ENCODE measurements around the gene ATOH7. TPM values are rescaled to one million over a fixed set of nuclear protein-coding genes. Genes with fewer than 3 reads are reported as not detected.
"Not testable (repeated sequence)": the region's sequence is repeated elsewhere in the genome, so short reads cannot be mapped to it uniquely, and the experiment has no call there.

ATOH7 gene
- total RNA-seq, 2 donors from 2014 or later, result not detected

- WGBS, result 20% methylated on average over 3 of the region's 3 CpGs
- H3K4me1 ChIP-seq (replicated peaks), result no peaks in the 10 kb centered on the region
- H3K36me3 ChIP-seq, result no peaks in the 10 kb centered on the region
- no peak overlapping the region for H3K27ac ChIP-seq
- H3K9me3 ChIP-seq, result no peaks in the 10 kb centered on the region
- intact Hi-C loops (cut with DNase I), result no loop called here
- no peak for DNase-seq (ENCODE audit: low spot score)
- no peak overlapping the region for H3K4me3 ChIP-seq
- H3K27me3 ChIP-seq (replicated peaks; ENCODE audit: insufficient read depth), result no peaks in the 10 kb centered on the region
- no peak for TF ChIP-seq CTCF (IDR thresholded peaks at IDR 0.05)
- TF ChIP-seq POLR2AphosphoS5 (IDR thresholded peaks at IDR 0.05), result no peak
- TF ChIP-seq POLR2A (IDR thresholded peaks at IDR 0.05), result no peak
Measured at GRCh38 chr10:68196701-68197100, 35.2 kb downstream of the ATOH7 start.

- intact Hi-C loops (cut with DNase I); H3K4me3 ChIP-seq; H3K4me1 ChIP-seq (replicated peaks); DNase-seq (ENCODE audit: low spot score); H3K36me3 ChIP-seq; H3K9me3 ChIP-seq; H3K27ac ChIP-seq; H3K27me3 ChIP-seq (replicated peaks; ENCODE audit: insufficient read depth): not testable (repeated sequence)
- WGBS, result 85% methylated on average over 2 of the region's 2 CpGs
Measured at GRCh38 chr10:68195776-68196175, 36.1 kb downstream of the ATOH7 start.

- no peak overlapping the region for H3K27ac ChIP-seq
- WGBS, result 77% methylated on average over 6 of the region's 6 CpGs
- no peak for DNase-seq (ENCODE audit: low spot score)
- no peaks in the 10 kb centered on the region for H3K4me1 ChIP-seq (replicated peaks)
- H3K4me3 ChIP-seq, result no peak overlapping the region
- no peaks in the 10 kb centered on the region for H3K27me3 ChIP-seq (replicated peaks; ENCODE audit: insufficient read depth)
- intact Hi-C loops (cut with DNase I), result no loop called here
- H3K36me3 ChIP-seq, result no peaks in the 10 kb centered on the region
- TF ChIP-seq CTCF (IDR thresholded peaks at IDR 0.05) (no peak), POLR2AphosphoS5 (IDR thresholded peaks at IDR 0.05) (no peak), POLR2A (IDR thresholded peaks at IDR 0.05) (no peak)
- H3K9me3 ChIP-seq, result no peaks in the 10 kb centered on the region
Measured at GRCh38 chr10:68194290-68194689, 37.6 kb downstream of the ATOH7 start.

GRCh38 chr10:68192113-68192512, 39.8 kb downstream of the ATOH7 start:
- 85% methylated on average over 3 of the region's 3 CpGs for WGBS
- H3K9me3 ChIP-seq, result no peaks in the 10 kb centered on the region
- no peaks in the 10 kb centered on the region for H3K27me3 ChIP-seq (replicated peaks; ENCODE audit: insufficient read depth)
- no peak overlapping the region for H3K4me3 ChIP-seq
- DNase-seq (ENCODE audit: low spot score), result no peak
- H3K27ac ChIP-seq, result no peak overlapping the region
- H3K4me1 ChIP-seq (replicated peaks), result no peaks in the 10 kb centered on the region
- no peaks in the 10 kb centered on the region for H3K36me3 ChIP-seq
- no peak for TF ChIP-seq CTCF (IDR thresholded peaks at IDR 0.05)
- TF ChIP-seq POLR2A (IDR thresholded peaks at IDR 0.05), result no peak
- TF ChIP-seq POLR2AphosphoS5 (IDR thresholded peaks at IDR 0.05), result no peak
- intact Hi-C loops (cut with DNase I), result no loop called here

GRCh38 chr10:68188835-68189234, 43.1 kb downstream of the ATOH7 start:
- Histone ChIP-seq H3K36me3 (no peaks in the 10 kb centered on the region), H3K27ac (no peak overlapping the region), H3K9me3 (no peaks in the 10 kb centered on the region), H3K27me3 (replicated peaks; ENCODE audit: insufficient read depth) (no peaks in the 10 kb centered on the region), H3K4me1 (replicated peaks) (no peaks in the 10 kb centered on the region), H3K4me3 (no peak overlapping the region)
- 92% methylated on average over 6 of the region's 6 CpGs for WGBS
- DNase-seq (ENCODE audit: low spot score), result no peak
- intact Hi-C loops (cut with DNase I), result no loop called here
- TF ChIP-seq CTCF (IDR thresholded peaks at IDR 0.05) (no peak), POLR2AphosphoS5 (IDR thresholded peaks at IDR 0.05) (no peak), POLR2A (IDR thresholded peaks at IDR 0.05) (no peak)

Data from prostate gland (tissue), 2 donors.